Measurements from ENCODE around the gene CEP152. TPM values are rescaled to one million over a fixed set of nuclear protein-coding genes. Genes with fewer than 3 reads are reported as not detected.
"Not testable (repeated sequence)": the region's sequence is repeated elsewhere in the genome, so short reads cannot be mapped to it uniquely, and the experiment has no call there.

The CEP152 gene
- total RNA-seq, 2 donors from 2014 or later, result 3.6 to 7.9 TPM

GRCh38 chr15:48796930-48797329 is 13.9 kb downstream of the CEP152 start:
- no peaks in the 10 kb centered on the region for H3K4me1 ChIP-seq
- TF ChIP-seq CTCF (IDR thresholded peaks at IDR 0.05) (no peak), POLR2A (IDR thresholded peaks at IDR 0.05) (no peak)
- no peak overlapping the region for H3K4me3 ChIP-seq
- 73 to 74% methylated on average over 3 of the region's 3 CpGs for whole genome bisulfite sequencing, 2 donors
- DNase-seq (no peak), ATAC-seq (no peak)
- no peaks in the 10 kb centered on the region for H3K36me3 ChIP-seq (replicated peaks in 1 of 2; ENCODE audit: insufficient read depth in 1 of 2, low read depth in 2 of 2)
- H3K27me3 ChIP-seq, result no peaks in the 10 kb centered on the region
- intact Hi-C loops (cut with DNase I), result no loop called here
- H3K9me3 ChIP-seq, result no peaks in the 10 kb centered on the region
- H3K27ac ChIP-seq, result no peak overlapping the region

DNA sequence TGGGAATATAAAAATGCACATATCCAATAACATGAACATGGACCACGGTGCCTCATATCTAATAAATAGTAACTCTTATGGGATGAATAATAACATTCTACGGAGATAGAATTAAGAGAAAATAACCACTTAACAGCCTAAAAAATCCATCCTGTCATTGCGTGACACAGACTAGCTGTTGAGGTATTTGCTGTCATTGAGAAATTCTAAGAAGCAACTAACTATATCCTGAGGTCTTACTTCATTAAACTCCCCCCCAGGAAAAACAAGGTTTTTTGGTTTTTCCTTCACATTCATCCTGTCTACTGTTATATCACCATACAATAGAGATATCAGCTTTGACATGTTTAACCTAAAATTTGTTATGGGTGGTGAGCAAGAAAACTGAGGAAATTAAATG is 14.3 kb downstream of the CEP152 start:
- Histone ChIP-seq H3K27ac (no peak overlapping the region), H3K27me3 (no peaks in the 10 kb centered on the region), H3K4me3 (no peak overlapping the region), H3K36me3 (replicated peaks in 1 of 2; ENCODE audit: insufficient read depth in 1 of 2, low read depth in 2 of 2) (no peaks in the 10 kb centered on the region), H3K9me3 (no peaks in the 10 kb centered on the region), H3K4me1 (no peaks in the 10 kb centered on the region)
- DNase-seq, result no peak
- TF ChIP-seq CTCF (IDR thresholded peaks at IDR 0.05) (no peak), POLR2A (IDR thresholded peaks at IDR 0.05) (no peak)
- no peak for ATAC-seq
- intact Hi-C loops (cut with DNase I), result no loop called here
- WGBS, 2 donors, result 94 to 96% methylated on average over 3 of the region's 3 CpGs

- intact Hi-C loops (cut with DNase I), result no loop called here
- no peak for ATAC-seq
- 89% methylated on average over 3 of the region's 3 CpGs for WGBS, 2 donors
- no peak for DNase-seq
- no peaks in the 10 kb centered on the region for H3K4me1 ChIP-seq
- no peak overlapping the region for H3K4me3 ChIP-seq
- H3K36me3 ChIP-seq (replicated peaks in 1 of 2; ENCODE audit: insufficient read depth in 1 of 2, low read depth in 2 of 2), result no peaks in the 10 kb centered on the region
- H3K9me3 ChIP-seq, result no peaks in the 10 kb centered on the region
- H3K27ac ChIP-seq, result no peak overlapping the region
- no peaks in the 10 kb centered on the region for H3K27me3 ChIP-seq
- no peak for TF ChIP-seq CTCF (IDR thresholded peaks at IDR 0.05)
- TF ChIP-seq POLR2A (IDR thresholded peaks at IDR 0.05), result no peak
Measured at GRCh38 chr15:48795901-48796300, 15.0 kb downstream of the CEP152 start.

DNA sequence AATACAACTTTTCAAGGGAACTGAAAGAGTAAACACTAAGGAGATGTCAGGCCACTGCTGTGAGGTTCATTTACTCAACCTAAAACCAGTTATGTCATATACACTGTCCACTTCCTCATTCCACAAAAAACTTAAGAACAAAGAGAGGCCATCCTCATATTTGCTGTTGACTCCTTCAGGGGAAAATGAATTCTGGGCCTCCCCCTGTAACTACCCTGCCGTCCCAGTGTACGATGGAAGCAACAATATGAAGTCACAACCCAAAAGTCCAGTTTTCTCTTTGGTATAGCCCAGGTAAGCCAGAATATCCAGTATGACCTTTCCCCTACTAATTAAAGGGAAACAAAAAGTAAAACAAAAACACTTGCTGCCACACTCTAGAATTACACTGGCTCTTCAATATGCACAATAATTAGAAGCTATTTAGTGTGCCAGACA is 16.2 kb downstream of the CEP152 start:
- ATAC-seq (peak; percentile 21), DNase-seq (no peak)
- WGBS, 2 donors, result 77 to 94% methylated on average over 2 of the region's 2 CpGs
- no peaks in the 10 kb centered on the region for H3K27me3 ChIP-seq
- H3K9me3 ChIP-seq, result no peaks in the 10 kb centered on the region
- no peaks in the 10 kb centered on the region for H3K36me3 ChIP-seq (replicated peaks in 1 of 2; ENCODE audit: insufficient read depth in 1 of 2, low read depth in 2 of 2)
- no peak overlapping the region for H3K4me3 ChIP-seq
- H3K27ac ChIP-seq, result peak overlapping the region in 1 of 4 donors; percentile 21
- no peaks in the 10 kb centered on the region for H3K4me1 ChIP-seq
- intact Hi-C loops (cut with DNase I), result no loop called here
- TF ChIP-seq POLR2A (IDR thresholded peaks at IDR 0.05) (no peak), CTCF (IDR thresholded peaks at IDR 0.05) (no peak)

DNA sequence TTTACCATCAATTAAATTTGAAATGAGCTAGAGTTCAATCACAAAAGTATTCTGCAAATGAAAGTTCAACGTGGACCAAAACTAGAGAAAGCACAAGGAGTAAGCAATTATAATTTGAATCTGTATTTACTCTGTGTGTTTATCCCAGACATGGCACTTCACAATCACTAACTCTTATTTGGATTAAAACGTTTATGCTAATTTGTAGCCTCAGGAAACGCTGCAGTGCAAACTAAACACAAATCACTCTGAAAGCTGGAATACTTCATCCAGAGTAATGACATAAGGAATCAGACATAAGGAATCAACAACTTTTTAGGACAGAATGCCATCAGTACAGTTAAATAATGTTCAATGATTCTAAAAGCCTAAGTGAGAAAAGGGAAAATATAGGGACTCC is 18.5 kb downstream of the CEP152 start:
- no peaks in the 10 kb centered on the region for H3K27me3 ChIP-seq
- peaks cover 0 to 3% of the 10 kb centered on the region in 2 donors for H3K36me3 ChIP-seq (replicated peaks in 1 of 2; ENCODE audit: insufficient read depth in 1 of 2, low read depth in 2 of 2)
- TF ChIP-seq CTCF (IDR thresholded peaks at IDR 0.05) (no peak), POLR2A (IDR thresholded peaks at IDR 0.05) (no peak)
- no peak overlapping the region for H3K4me3 ChIP-seq
- no peak overlapping the region for H3K27ac ChIP-seq
- ATAC-seq (no peak), DNase-seq (no peak)
- intact Hi-C loops (cut with DNase I), result no loop called here
- 47 to 65% methylated on average over 3 of the region's 3 CpGs for WGBS, 2 donors
- H3K4me1 ChIP-seq, result no peaks in the 10 kb centered on the region
- H3K9me3 ChIP-seq, result no peaks in the 10 kb centered on the region

- H3K27me3 ChIP-seq; H3K4me3 ChIP-seq; DNase-seq; H3K27ac ChIP-seq; ATAC-seq; H3K9me3 ChIP-seq; H3K36me3 ChIP-seq (replicated peaks in 1 of 2; ENCODE audit: insufficient read depth in 1 of 2, low read depth in 2 of 2); H3K4me1 ChIP-seq; intact Hi-C loops (cut with DNase I): not testable (repeated sequence)
- WGBS, 2 donors, result 95 to 98% methylated on average over 12 of the region's 12 CpGs
Measured at GRCh38 chr15:48790466-48791115, 20.3 kb downstream of the CEP152 start.
